Kidney (tissue), 14 donors: ENCODE results near the gene FHOD1. TPM values are rescaled to one million over a fixed set of nuclear protein-coding genes. Genes with fewer than 3 reads are reported as not detected.

Experiments
- DNase-seq, 5 donors: peaks; one replicate each; pipeline ENCODE4 v3.0.0-alpha.2; 2013 to 2020
- FAIRE-seq: peaks from 2 replicates; lab custom pipeline; 2012; peaks lifted over from hg19 to GRCh38; lab: Jason Lieb, UNC
- H3K27ac ChIP-seq, 2 donors: one replicate each; pipeline ENCODE4 v1.7.0; 2013; ENCODE audit warnings: low read depth in 2 of 2, low read length in 2 of 2, inconsistent platforms in 1 of 2
- H3K27me3 ChIP-seq: one replicate; pipeline ENCODE4 v1.7.1; 2013; ENCODE audit warnings: low read length, inconsistent platforms; ENCODE audit not compliant: control insufficient read depth, insufficient read depth
- H3K36me3 ChIP-seq, 3 donors: one replicate each; pipeline versions ENCODE4 v1.7.0 to v1.7.1; 2013; ENCODE audit warnings: low read length in 3 of 3, control low read depth in 1 of 3, inconsistent platforms in 1 of 3; ENCODE audit not compliant: insufficient read depth in 3 of 3, control insufficient read depth in 2 of 3
- H3K4me1 ChIP-seq, 3 donors: one replicate each; pipeline versions ENCODE4 v1.7.0 to v1.7.1; 2013; ENCODE audit warnings: low read length in 3 of 3, inconsistent platforms in 1 of 3, low read depth in 1 of 3; ENCODE audit not compliant: control insufficient read depth in 2 of 3, insufficient read depth in 2 of 3
- H3K4me3 ChIP-seq, 3 donors: one replicate each; pipeline versions ENCODE4 v1.7.0 to v1.8.1; 2013; ENCODE audit warnings: low read length in 3 of 3, control low read depth in 1 of 3, inconsistent platforms in 1 of 3
- H3K9ac ChIP-seq, 3 donors: one replicate each; pipeline versions ENCODE4 v1.7.0 to v1.7.1; 2013; ENCODE audit warnings: low read length in 3 of 3, control low read depth in 1 of 3, inconsistent platforms in 1 of 3
- H3K9me3 ChIP-seq, 3 donors: one replicate each; pipeline versions ENCODE4 v1.7.0 to v1.7.1; 2013; ENCODE audit warnings: low read length in 3 of 3, control low read depth in 1 of 3, inconsistent platforms in 1 of 3; ENCODE audit not compliant: control insufficient read depth in 2 of 3, insufficient read depth in 1 of 3
- CTCF ChIP-seq: IDR thresholded peaks from 3 replicates; pipeline ENCODE4 v1.5.1; 2012; ENCODE audit warnings: mild to moderate bottlenecking, moderate library complexity, borderline replicate concordance; ENCODE audit not compliant: insufficient read depth; ENCODE audit errors: extremely low read depth
- intact Hi-C: fragments of 100-400 bp; cut with DNase I; formaldehyde crosslinking; loops from one replicate; pipeline ENCODE4 v1.11.1; 2022
- polyA plus RNA-seq: library from polyadenylated mRNA; stranded (reverse); fragments of 350-450 nt; fragmentation: Illumina TruSeq; extraction: RNeasy Lipid Tissue Mini Kit (QIAGEN cat#74804); gene quantifications from one replicate; pipeline ENCODE4 v1.2.3, GENCODE V29; 2014; ENCODE audit warnings: low read depth, low replicate concordance; ENCODE audit not compliant: insufficient read depth
- total RNA-seq: library from RNA; stranded (reverse); fragmentation: NEBNext Ultra II Directional; extraction: Animal tissue kit (Norgen Biotek cat#: 25700); gene quantifications from one replicate; pipeline ENCODE4 v1.2.1, GENCODE V29; 2021
- donor health status: control.
- donor health status: control.
- donor health status: control.
- donor health status: control.
- donor health status: control.
- donor health status: DM: yes; HTN: yes; CAD: no.
- donor health status: Normal renal cell carcinoma (clear cell type).

FHOD1 gene
- total and polyA plus RNA-seq, 2 donors from 2014 or later: 21.0 to 30.4 TPM

- DNase-seq (peak in 2 of 5 donors; percentile 30 to 37), FAIRE-seq (no peak)
- intact Hi-C loops: loop anchor here (10.0 kb wide), 1 partner anchor 220 kb away; no protein-coding TSS in a partner anchor
- no peaks in the 10 kb centered on the region for H3K9me3 ChIP-seq
- no peak overlapping the region for H3K4me3 ChIP-seq
- H3K9ac ChIP-seq: no peak overlapping the region
- H3K4me1 ChIP-seq: no peaks in the 10 kb centered on the region
- no peaks in the 10 kb centered on the region for H3K36me3 ChIP-seq
- H3K27me3 ChIP-seq: peaks cover 6% of the 10 kb centered on the region
- TF ChIP-seq CTCF: no peak
- H3K27ac ChIP-seq: no peak overlapping the region
Measured at GRCh38 chr16:67254801-67255552, 7.7 kb upstream of the FHOD1 start.

- peak in 2 of 5 donors; percentile 30 to 43 for DNase-seq
- no peak overlapping the region for H3K4me3 ChIP-seq
- no peak overlapping the region for H3K27ac ChIP-seq
- H3K36me3 ChIP-seq: no peaks in the 10 kb centered on the region
- no peak overlapping the region for H3K9ac ChIP-seq
- TF ChIP-seq CTCF: no peak
- H3K4me1 ChIP-seq: peaks cover 0 to 8% (median 0%) of the 10 kb centered on the region in 3 donors
- FAIRE-seq: no peak
- peaks cover 13% of the 10 kb centered on the region for H3K27me3 ChIP-seq
- intact Hi-C loops: loop anchor here (10.0 kb wide), 1 partner anchor 222 kb away; no protein-coding TSS in a partner anchor
- H3K9me3 ChIP-seq: no peaks in the 10 kb centered on the region
Measured at GRCh38 chr16:67252609-67253497, 5.6 kb upstream of the FHOD1 start.

GRCh38 chr16:67250045-67250327 is 2.7 kb upstream of the FHOD1 start:
- no peaks in the 10 kb centered on the region for H3K9me3 ChIP-seq
- H3K4me3 ChIP-seq: no peak overlapping the region
- no peaks in the 10 kb centered on the region for H3K36me3 ChIP-seq
- H3K27me3 ChIP-seq: peaks cover 13% of the 10 kb centered on the region
- no peak for FAIRE-seq
- DNase-seq: peak in 2 of 5 donors; percentile 19 to 47
- no peak overlapping the region for H3K27ac ChIP-seq
- no peak for TF ChIP-seq CTCF
- no peak overlapping the region for H3K9ac ChIP-seq
- peaks cover 0 to 16% (median 0%) of the 10 kb centered on the region in 3 donors for H3K4me1 ChIP-seq
- intact Hi-C loops: loop anchor here (10.0 kb wide), 1 partner anchor 225 kb away; no protein-coding TSS in a partner anchor
